HG02885 (cell line): ENCODE measurements around the gene TMEM63B.
"Not testable (repeated sequence)": the region's sequence is repeated elsewhere in the genome, so short reads cannot be mapped to it uniquely, and the experiment has no call there.

ENCODE experiments used
- ATAC-seq: cut with Tn5 transposase; IDR thresholded peaks from one replicate; pipeline ENCODE4 v1.9.1; 2021; ENCODE audit warnings: mild to moderate bottlenecking; ENCODE audit not compliant: unreplicated experiment, poor library complexity

Gene TMEM63B

DNA sequence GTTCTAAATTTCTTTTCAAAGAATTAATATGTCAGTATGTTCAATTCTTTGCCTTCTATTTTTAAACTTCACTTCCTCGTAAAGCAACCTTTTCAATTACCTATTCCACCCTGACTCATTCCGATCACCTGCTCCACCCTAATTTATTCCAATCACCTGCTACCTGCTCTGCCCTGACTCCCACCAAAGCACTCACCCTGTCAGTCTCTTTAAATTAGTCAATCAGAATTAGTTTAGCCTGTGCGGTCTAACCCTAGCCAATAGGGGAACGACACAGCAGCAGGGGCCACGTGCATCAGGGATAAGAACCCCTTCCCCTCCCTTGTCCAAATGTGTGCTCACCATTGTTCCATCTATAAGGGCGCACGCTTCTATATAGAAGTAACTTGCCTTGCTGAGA, 58.0 kb downstream of the TMEM63B start:
- not testable (repeated sequence) for ATAC-seq

DNA sequence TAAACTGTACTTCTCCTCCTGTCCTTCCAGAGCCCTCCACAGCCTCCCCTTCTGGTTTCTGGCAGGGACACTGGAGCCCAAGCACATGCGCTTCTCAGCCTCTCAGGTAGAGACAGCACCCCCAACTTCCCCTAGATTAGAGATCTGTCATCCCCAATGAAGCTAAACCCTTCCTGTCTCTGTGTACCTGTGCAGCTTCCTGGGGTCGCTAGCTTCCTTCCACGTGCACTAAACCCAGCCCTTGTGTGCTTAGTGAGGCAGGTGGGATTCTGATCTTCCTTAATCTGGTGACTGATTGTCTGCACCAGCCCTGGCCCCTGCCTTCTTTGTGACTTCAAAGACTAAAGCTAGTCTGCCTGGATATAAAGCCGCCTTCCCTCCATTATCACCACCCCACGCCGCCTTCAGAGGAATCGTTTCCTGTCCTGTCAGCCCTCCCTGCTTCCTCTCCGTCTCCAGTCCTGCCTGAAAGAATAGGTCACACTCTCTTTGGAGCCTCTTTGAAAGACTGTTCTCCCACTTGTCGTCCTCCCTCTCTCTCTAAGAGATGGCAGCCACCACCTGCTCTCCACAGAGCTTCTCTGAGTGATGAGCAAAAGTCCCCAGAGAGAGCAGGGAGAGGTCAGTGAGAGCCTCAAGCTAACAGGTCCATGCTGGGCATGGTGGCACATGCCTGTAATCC, 58.7 kb downstream of the TMEM63B start:
- ATAC-seq = no peak

DNA sequence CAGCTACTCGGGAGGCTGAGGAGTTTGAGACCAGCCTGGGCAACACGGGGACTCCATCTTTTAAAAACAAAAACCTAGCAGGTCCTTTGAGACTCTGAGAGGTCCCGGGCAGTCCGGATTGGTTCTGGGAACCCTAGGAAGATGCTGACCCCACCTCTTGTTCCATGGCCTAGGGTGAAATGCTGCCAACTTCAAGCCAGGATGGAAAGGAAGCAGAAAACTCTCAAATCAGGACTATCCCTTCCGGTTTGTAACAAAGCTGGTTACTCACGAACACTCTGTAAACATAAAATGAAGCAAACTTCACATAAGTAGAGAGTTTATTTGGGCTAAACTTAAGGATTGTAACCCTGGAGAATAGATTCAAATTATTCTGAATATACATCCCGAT, 59.3 kb downstream of the TMEM63B start:
- no peak for ATAC-seq

DNA sequence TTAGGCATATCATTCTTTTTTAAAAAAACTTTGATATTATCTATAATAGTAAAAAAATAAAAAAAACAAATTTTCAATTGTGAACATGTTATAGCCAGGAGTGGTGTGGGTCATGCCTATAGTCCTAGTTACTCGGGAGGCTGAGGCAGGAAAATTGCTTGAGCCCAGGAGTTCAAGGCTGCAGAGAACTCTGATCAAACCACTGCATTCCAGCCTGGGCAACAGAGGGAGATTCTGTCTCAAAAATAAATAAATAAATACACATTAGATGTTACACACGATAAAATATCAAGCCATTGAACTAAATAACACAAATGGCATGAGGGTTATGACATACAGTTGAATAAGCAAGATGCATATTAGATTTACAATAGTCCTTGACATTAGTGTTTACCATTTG, 61.5 kb downstream of the TMEM63B start:
- ATAC-seq = no peak

DNA sequence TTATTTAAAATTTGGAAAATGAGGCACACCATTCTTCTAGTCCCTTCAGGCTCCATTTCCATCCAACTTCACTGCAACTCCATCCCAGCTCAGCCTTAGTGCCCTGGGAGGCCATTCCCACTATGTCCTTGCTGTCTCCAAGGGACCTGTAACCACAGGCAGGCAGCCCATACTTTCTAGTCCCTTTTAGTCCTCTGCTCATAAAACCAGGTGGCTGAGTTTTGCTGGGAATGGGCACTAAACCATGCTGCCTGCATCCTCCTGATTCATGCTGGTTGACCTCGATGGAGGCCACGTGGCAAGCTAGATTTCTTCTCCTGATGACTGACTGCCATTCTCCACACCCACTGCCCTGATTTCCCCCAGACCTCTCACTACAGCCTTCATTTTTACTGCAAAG, 61.9 kb downstream of the TMEM63B start:
- ATAC-seq = no peak

DNA sequence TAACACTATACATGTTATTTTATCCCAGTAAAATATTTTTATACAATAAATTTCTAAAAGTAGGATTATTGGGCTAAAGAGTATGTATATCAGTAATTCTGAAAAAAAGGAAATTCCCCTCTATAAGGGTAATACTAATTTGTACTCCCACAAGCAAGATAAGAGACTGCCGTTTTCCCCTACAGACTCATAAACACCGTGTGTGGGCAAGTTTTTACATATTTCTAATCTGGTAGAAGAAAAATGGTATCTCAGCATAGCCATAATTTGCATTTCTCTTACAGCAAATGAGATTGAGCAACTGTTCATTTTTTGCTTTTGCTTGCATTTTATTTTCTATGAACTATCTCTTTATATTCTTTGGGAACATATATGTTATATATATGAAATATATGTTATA, 63.4 kb downstream of the TMEM63B start:
- ATAC-seq = peak; percentile 77

DNA sequence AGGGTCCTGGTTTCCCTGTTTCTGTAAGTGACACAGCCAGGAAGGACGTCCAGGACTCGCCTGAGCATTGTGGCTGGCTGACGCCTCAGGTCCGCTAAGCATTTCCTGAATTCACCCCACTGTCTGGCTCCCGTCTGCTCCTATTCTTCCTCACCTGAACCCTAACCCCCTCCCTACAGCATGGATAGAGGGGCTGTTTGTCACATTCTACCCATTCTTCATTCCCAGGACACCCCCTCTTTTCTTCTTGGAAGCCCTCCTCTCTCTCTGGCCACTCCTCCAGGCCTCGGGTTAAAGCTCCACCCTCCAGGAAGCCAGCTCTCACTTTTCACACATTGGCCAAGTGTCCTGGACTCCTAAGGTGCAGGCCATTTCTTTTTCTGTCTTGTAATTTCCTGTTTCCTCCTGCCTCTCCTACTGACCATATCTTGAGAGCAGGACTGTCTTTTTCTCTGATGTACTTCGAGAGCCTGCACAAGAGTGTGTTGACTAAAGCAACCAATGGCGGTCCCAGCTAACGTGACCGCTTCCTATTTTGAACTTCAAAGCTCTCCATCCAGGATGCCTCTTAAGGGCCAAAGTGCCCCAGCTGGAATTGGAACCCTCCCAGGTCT, 65.2 kb downstream of the TMEM63B start:
- ATAC-seq = no peak

DNA sequence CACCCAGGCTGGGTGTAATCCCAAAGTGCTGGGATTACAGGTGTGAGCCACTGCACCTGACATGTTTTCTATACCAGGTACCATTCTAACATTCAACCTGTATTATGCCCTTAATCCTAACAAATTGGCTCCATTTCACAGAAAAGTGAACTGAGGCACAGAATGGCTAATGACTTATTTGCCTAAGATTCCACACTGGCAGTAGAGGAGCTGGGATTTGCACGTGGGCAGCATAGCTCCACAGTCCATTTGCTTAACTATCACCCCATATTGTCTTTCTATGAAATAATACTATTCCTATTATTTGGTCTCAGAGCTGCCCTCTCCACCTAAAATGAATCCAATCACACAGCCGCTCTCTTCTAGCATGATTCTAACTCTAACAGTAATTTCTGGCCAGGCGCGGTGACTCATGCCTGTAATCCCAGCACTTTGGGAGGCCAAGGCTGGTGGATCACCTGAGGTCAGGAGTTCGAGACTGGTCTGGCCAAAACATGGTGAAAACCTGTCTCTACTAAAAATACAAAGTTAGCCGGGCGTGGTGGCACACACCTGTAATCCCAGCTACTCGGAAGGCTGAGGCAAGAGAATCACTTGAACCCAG, 66.1 kb downstream of the TMEM63B start:
- no peak for ATAC-seq

DNA sequence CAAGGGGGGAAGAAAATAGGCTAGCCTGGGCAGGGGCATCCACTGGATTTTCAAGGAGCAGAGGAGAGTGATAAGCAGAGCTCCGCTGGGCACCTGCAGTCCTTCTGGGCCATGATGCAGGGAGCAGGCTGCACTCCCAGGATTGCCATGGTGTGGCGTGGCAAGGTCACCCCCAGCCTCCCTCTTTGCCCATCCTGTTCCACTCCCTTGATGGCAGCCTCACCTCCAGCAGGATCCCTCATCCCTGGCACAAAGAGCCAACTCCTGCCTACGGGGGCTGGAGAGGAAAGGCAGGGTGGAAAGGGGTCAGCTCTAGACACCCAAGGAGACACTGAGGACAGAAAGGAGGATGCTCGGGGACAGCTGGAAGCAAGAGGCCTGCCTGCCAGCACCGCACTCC, 67.0 kb downstream of the TMEM63B start:
- no peak for ATAC-seq

DNA sequence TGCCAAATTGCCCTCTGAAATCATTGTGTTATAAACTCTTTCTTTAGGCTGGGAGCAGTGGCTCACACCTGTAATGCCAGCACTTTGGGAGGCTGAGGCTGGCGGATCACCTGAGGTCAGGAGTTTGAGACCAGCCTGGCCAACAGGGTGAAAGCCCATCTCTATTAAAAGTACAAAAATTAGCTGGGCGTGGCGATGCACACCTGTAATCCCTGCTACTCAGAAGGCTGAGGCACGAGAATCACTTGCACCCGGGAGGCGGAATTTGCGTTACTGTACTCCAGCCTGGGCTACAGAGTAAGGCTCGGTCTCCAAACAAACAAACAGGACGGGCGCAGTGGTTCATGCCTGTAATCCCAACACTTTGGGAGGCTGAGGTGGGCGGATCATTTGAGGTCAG, 69.0 kb downstream of the TMEM63B start:
- ATAC-seq = not testable (repeated sequence)

DNA sequence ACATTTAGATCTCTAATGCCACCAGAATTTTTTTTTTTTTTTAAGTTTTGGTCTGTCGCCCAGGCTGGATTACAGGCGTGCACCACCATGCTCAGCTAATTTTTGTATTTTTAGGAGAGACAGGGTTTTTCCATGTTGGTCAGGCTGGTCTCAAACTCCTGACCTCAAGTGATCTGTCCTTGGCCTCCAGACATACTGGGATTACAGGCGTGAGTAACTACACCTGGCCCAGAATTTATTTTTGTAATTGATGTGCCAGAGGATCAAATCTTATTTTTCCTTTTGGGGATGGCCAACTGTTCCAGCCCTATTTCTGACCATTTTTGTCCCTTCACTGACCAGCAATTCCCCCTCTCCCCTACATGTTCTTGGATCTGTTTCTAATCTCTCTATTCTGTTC, 71.3 kb downstream of the TMEM63B start:
- ATAC-seq = no peak

DNA sequence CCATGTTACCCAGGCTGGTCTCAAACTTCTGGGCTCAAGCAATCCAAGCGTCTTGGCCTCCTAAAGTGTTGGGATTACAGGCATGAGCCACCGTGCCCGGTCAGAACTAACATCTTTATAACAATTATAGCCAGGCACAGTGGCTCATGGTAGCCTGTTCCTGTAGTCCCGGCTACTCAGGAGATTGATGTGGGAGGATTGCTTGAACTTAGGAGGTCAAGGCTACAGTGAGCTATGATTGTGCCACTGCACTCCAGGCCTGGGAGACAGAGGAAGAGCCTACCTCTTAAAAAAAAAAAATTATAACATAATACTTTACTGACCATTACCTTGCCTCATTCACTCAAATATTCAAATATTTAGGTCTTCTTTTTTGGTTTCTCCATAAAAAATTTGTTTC, 72.5 kb downstream of the TMEM63B start:
- no peak for ATAC-seq

DNA sequence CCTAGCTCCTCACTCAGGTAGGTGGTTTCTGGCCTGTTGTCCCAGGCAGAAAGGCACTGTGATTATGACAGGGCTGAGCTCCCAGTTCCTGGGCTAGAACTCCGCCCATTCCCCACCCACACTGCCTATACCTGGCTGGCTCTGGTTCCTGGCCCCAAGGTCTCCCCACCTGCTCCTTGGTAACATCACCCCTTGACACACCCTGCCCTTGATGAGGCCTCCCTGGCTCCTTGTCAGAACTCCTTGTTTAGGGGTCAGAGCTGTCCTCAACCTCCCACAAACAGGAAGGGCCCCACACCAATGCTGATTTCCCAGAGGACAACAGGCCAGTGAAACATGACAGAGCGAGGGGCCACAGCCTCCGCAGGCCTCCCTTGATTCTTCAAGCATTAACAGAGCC, 73.8 kb downstream of the TMEM63B start:
- no peak for ATAC-seq

DNA sequence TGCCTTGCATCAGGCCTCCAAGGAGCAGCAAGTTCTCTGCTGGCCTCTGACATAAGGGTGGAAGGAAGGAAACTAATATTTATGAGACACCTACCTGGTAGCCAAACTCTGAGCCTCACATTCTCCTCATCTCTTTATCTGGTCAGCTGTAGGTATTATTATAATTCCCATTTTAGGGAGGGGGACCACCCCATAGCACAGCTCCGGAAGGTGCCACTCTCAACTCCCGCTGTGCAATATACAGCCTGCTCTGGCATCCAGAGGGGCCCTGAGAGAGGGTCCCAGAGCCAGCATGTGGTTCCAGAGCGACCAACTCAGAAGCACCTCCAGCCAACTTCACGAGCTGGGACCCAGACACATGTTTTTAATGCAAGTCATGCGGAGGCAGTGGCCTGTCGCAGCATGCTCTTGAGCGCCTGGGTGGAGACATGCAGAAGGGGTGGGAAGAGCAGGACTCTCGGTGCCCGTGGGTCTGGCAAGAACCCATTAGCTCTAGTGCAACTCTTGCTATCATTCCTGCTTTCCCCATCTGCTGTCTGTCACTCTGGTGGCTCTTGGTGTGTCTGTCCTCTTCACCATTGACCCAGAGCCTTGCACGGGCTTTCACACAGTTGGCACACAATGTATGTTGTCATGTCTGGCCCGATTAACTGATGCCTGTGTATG, 74.4 kb downstream of the TMEM63B start:
- ATAC-seq = no peak

DNA sequence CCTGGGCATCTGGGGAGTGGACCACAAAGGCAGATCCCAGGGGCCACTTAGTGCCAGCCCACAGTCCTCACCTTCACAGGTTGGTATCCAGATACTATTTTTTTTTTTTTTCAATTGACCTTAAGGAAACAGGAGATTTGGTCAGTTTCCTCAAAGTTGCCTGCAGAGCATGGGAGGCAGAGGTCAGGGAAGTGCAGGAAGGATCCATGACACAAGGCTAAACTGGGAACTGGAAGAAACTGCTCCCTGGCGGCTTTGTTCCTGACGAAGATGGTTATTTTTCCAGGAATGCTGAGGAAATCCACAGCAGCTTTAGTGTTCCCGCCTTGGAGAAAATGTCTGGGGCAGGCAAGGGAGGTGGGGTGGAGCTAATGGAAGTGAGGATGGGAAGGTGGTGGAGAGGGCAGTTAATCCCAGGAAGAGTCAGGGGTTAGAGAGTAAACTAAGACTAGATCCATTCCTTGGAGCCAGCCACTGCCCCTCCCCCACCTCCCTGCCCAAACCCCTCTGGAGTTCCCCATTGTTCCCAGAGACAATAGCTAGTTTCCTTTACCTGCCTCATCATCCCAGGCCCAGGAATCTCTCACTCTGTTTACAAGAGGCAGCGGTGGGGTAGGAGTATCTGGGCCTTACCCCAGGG, 75.1 kb downstream of the TMEM63B start:
- ATAC-seq = no peak

DNA sequence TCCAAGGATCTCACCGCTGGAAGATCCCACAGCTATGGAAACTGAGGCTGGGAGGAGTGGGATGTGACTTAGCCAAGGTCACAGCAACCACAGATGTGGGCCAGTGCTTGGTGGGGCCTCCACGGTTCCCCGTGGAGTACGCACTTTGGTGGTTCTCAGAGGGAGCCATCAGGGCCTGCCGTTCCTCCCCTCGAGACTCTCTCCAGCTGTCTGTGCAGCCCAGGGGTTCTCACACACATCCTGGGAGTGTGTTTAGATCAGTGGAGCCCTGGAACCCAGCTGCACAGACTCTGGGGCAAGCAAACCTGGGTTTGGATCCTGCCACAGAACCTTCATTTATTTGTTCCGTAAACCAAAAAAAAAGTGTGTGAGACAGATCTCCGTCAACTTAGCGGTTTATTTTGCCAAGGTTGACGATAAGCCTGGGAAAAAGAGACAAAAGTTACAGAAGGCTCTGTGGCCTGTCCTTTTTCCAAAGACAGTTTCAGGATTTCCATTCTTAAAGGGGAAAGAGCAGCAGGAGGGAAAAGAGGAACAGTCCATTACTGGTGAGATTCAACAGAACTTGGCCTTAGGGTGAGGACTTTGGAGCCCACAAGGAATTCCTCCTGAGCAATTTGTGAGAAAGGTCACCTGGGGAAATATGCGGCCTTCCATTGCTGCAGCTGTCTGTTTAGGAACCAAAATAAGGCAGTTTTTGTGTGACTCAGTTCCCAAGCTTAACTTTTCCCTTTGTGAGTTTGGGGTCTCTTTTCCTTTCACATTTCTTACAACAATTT, 75.8 kb downstream of the TMEM63B start:
- no peak for ATAC-seq

DNA sequence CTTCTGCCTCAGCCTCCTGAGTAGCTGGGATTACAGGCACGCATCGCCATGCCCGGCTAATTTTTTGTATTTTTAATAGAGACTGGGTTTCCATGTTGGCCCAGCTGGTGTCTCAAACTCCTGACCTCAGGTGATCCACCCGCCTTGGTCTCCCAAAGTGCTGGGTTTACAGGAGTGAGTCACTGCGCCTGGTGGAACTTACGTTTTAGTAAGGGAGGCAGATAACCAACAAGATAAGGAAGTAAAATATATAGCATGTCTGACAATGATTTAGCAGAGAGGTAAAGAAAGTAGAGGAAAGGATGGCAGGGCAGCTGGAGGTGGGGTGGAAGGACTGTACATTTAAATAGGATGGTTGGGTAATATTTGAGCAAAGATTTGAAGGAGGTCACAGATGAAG, 76.6 kb downstream of the TMEM63B start:
- no peak for ATAC-seq
